ENCODE measurements around the gene PLEKHF1.

The PLEKHF1 gene

GRCh38 chr19:29711584-29712132 lies 46.4 kb downstream of the PLEKHF1 start:
- in situ Hi-C loops (cut with MboI; ENCODE audit: low pct_unique_long_range_greater_than_20kb, low sequenced_read_pairs), result no loop called here
- no peak for DNase-seq

GRCh38 chr19:29712744-29713516 lies 47.7 kb downstream of the PLEKHF1 start:
- in situ Hi-C loops (cut with MboI; ENCODE audit: low pct_unique_long_range_greater_than_20kb, low sequenced_read_pairs), result no loop called here
- DNase-seq, result no peak

- in situ Hi-C loops (cut with MboI; ENCODE audit: low pct_unique_long_range_greater_than_20kb, low sequenced_read_pairs), result no loop called here
- no peak for DNase-seq
These were observed 49.2 kb downstream of the PLEKHF1 start for GRCh38 chr19:29714371-29714952.

GRCh38 chr19:29714953-29715700 lies 49.9 kb downstream of the PLEKHF1 start, which contains the start of gene C19orf12:
Gene C19orf12, minus strand, starts transcription at chr19:29715261. Its CDS starts 6,848 bp downstream, at chr19:29708413.
- DNase-seq, result peak; percentile 55
- in situ Hi-C loops (cut with MboI; ENCODE audit: low pct_unique_long_range_greater_than_20kb, low sequenced_read_pairs), result no loop called here

GRCh38 chr19:29715701-29716581 lies 50.7 kb downstream of the PLEKHF1 start:
- in situ Hi-C loops (cut with MboI; ENCODE audit: low pct_unique_long_range_greater_than_20kb, low sequenced_read_pairs), result no loop called here
- DNase-seq, result peak; percentile 17

GRCh38 chr19:29717051-29717450 lies 51.8 kb downstream of the PLEKHF1 start:
- in situ Hi-C loops (cut with MboI; ENCODE audit: low pct_unique_long_range_greater_than_20kb, low sequenced_read_pairs), result no loop called here
- no peak for DNase-seq

GRCh38 chr19:29724102-29724641 lies 58.9 kb downstream of the PLEKHF1 start:
- in situ Hi-C loops (cut with MboI; ENCODE audit: low pct_unique_long_range_greater_than_20kb, low sequenced_read_pairs), result no loop called here
- peak; percentile 90 for DNase-seq

- in situ Hi-C loops (cut with MboI; ENCODE audit: low pct_unique_long_range_greater_than_20kb, low sequenced_read_pairs), result loop anchor here (25.0 kb wide), 1 partner anchor 938 kb away; no protein-coding TSS in a partner anchor
- DNase-seq, result no peak
These were observed 59.5 kb downstream of the PLEKHF1 start for GRCh38 chr19:29724746-29725145.
